Upper lobe of left lung (tissue), 4 donors: ENCODE data around the gene ARID1B.

ENCODE experiments used
- EP300 ChIP-seq, 4 donors: sonication (generic); formaldehyde crosslinking; IDR thresholded peaks; one replicate each; pipeline ENCODE4 v1.5.1; 2017; ENCODE audit warnings: antibody characterized with exemption in 4 of 4, control low read depth in 2 of 4
- POLR2A ChIP-seq, 4 donors: fragments of 450-650 bp; IDR thresholded peaks; one replicate each; pipeline ENCODE4 v1.5.1; 2016 to 2017; ENCODE audit warnings: antibody characterized with exemption in 4 of 4, mild to moderate bottlenecking in 2 of 4
- POLR2AphosphoS5 ChIP-seq, 2 donors: sonication (generic); formaldehyde crosslinking; IDR thresholded peaks; one replicate each; pipeline ENCODE4 v1.5.1; 2017; ENCODE audit warnings: antibody characterized with exemption in 2 of 2
- TF ChIP-seq, protein P1 (sequence below), 6 experiments: fragments of 450-650 bp in 4 of 6; fragments of 200-600 bp in 2 of 6; sonication (generic) in 2 of 6; IDR thresholded peaks; one replicate each; pipeline ENCODE4 v1.5.1; 2016 to 2019; ENCODE audit warnings: antibody characterized with exemption in 6 of 6

DNA sequence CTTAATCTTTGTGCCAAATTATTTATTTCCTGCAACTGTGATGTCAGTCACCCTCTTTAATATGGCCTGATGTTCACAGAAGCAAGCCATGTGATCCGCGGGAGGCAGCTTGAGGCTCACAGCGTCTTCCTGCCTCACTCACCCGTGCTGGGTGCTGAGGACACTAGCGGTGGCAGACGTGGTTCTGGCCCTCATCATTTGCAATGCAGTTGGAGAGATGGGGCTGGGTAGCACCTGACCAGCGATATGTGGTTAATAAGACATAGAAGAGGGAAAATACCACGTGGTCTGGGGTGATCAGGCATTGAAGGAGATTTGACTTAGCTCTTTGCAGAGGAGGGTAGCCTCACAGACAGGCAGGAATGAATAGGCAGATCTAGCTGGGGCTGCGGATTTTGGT is 281.4 kb downstream of the ARID1B start:
- TF ChIP-seq EP300 (IDR thresholded peaks at IDR 0.05), result no peak
- TF ChIP-seq, protein P1, sequence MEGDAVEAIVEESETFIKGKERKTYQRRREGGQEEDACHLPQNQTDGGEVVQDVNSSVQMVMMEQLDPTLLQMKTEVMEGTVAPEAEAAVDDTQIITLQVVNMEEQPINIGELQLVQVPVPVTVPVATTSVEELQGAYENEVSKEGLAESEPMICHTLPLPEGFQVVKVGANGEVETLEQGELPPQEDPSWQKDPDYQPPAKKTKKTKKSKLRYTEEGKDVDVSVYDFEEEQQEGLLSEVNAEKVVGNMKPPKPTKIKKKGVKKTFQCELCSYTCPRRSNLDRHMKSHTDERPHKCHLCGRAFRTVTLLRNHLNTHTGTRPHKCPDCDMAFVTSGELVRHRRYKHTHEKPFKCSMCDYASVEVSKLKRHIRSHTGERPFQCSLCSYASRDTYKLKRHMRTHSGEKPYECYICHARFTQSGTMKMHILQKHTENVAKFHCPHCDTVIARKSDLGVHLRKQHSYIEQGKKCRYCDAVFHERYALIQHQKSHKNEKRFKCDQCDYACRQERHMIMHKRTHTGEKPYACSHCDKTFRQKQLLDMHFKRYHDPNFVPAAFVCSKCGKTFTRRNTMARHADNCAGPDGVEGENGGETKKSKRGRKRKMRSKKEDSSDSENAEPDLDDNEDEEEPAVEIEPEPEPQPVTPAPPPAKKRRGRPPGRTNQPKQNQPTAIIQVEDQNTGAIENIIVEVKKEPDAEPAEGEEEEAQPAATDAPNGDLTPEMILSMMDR (IDR thresholded peaks at IDR 0.05), result no peak
- no peak for TF ChIP-seq POLR2A (IDR thresholded peaks at IDR 0.05)
- TF ChIP-seq POLR2AphosphoS5 (IDR thresholded peaks at IDR 0.05), result no peak
